ENCODE measurements around the gene MRPL36. TPM values are rescaled to one million over a fixed set of nuclear protein-coding genes. Genes with fewer than 3 reads are reported as not detected.

The MRPL36 gene
- total RNA-seq, 1 donor from 2014 or later: 50.1 TPM

DNA sequence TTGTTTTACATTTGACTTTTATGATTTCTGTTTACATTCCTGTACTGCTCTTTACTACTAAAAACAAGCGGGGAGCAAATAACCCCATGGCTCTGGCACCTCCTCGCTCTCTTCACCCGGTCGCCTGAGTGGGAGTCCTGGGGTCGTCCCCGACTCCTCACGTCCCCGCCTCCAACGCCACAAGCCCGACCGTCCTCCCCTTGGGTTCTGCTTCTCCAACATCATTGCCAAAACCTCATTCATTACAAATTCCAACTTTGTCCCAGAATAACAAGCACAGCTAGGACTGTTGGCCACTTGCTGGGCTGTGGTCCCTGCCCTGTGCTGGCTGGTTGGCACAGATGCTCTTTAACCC, 35.1 kb downstream of the MRPL36 start:
- intact Hi-C loops (cut with DNase I): no loop called here
- no peak for DNase-seq (ENCODE audit: extremely low spot score in 2 of 2)
- no peaks in the 10 kb centered on the region for H3K9me3 ChIP-seq
- TF ChIP-seq POLR2A (IDR thresholded peaks at IDR 0.05): no peak
- TF ChIP-seq, protein P1, sequence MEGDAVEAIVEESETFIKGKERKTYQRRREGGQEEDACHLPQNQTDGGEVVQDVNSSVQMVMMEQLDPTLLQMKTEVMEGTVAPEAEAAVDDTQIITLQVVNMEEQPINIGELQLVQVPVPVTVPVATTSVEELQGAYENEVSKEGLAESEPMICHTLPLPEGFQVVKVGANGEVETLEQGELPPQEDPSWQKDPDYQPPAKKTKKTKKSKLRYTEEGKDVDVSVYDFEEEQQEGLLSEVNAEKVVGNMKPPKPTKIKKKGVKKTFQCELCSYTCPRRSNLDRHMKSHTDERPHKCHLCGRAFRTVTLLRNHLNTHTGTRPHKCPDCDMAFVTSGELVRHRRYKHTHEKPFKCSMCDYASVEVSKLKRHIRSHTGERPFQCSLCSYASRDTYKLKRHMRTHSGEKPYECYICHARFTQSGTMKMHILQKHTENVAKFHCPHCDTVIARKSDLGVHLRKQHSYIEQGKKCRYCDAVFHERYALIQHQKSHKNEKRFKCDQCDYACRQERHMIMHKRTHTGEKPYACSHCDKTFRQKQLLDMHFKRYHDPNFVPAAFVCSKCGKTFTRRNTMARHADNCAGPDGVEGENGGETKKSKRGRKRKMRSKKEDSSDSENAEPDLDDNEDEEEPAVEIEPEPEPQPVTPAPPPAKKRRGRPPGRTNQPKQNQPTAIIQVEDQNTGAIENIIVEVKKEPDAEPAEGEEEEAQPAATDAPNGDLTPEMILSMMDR (IDR thresholded peaks at IDR 0.05): no peak
- TF ChIP-seq POLR2AphosphoS5 (IDR thresholded peaks at IDR 0.05; ENCODE audit: insufficient read depth in 1 of 2, low read depth in 1 of 2): no peak
- no peaks in the 10 kb centered on the region for H3K36me3 ChIP-seq
- H3K27ac ChIP-seq: no peak overlapping the region
- H3K27me3 ChIP-seq: no peaks in the 10 kb centered on the region
- H3K4me3 ChIP-seq: no peak overlapping the region
- no peaks in the 10 kb centered on the region for H3K4me1 ChIP-seq

DNA sequence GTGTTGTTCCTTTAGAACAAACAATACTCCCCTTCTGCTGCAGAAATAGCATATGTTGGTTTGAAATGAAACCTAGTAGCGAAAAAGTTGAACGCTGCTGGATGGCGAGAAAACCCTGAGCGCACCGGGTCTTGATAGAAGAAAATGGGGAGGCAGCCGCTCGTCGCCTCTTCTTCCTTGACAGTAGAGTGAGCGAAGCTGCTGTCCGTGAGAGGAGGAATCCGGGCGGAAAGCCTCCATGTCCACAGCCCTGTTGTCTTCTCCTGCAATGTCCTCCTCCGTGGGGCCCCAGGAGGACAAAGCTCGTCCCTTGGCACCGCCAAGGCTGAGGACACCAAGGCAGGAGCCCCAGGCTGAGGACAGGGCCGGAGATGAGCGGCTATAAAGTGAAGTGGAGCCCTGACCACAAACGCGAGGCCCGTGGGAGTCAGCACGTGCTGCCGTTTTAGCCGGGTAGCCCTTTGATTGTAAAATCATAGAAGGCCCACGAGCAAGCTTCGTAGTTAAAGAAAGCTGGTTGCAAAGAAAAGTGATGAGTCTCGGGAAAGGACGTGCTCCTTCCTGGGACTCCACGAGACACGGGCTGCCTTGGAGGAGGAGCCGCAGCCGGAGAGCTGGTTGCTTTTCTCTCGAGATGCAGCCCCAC, 35.6 kb downstream of the MRPL36 start:
- H3K4me1 ChIP-seq: no peaks in the 10 kb centered on the region
- no peaks in the 10 kb centered on the region for H3K36me3 ChIP-seq
- no peak overlapping the region for H3K27ac ChIP-seq
- H3K27me3 ChIP-seq: no peaks in the 10 kb centered on the region
- no peak for TF ChIP-seq POLR2A (IDR thresholded peaks at IDR 0.05)
- TF ChIP-seq POLR2AphosphoS5 (IDR thresholded peaks at IDR 0.05; ENCODE audit: insufficient read depth in 1 of 2, low read depth in 1 of 2): no peak
- TF ChIP-seq, protein P1 (IDR thresholded peaks at IDR 0.05): no peak
- no peak for DNase-seq (ENCODE audit: extremely low spot score in 2 of 2)
- intact Hi-C loops (cut with DNase I): no loop called here
- no peak overlapping the region for H3K4me3 ChIP-seq
- H3K9me3 ChIP-seq: no peaks in the 10 kb centered on the region

DNA sequence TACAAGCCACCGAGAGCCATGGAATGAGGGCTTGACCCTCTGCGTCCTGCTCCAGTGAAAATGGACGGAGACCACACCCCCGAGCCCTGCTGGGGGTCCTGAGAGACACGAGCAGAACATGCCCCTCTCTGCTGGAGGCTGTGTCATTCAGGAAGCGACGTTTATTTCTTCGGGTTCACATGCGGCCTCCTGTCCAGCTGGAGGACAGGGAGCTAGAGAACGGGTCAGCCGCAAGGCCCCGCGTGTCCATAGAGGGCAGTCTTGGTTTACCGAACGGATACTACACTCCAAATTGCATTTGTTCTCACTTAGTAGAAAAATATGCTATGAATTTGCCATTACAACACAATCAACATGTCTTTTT, 36.1 kb downstream of the MRPL36 start:
- Histone ChIP-seq H3K4me3 (no peak overlapping the region), H3K27ac (no peak overlapping the region), H3K36me3 (no peaks in the 10 kb centered on the region), H3K9me3 (no peaks in the 10 kb centered on the region), H3K4me1 (no peaks in the 10 kb centered on the region), H3K27me3 (no peaks in the 10 kb centered on the region)
- intact Hi-C loops (cut with DNase I): no loop called here
- DNase-seq (ENCODE audit: extremely low spot score in 2 of 2): no peak
- TF ChIP-seq, protein P1 (IDR thresholded peaks at IDR 0.05): no peak
- TF ChIP-seq POLR2A (IDR thresholded peaks at IDR 0.05) (no peak), POLR2AphosphoS5 (IDR thresholded peaks at IDR 0.05; ENCODE audit: insufficient read depth in 1 of 2, low read depth in 1 of 2) (no peak)

DNA sequence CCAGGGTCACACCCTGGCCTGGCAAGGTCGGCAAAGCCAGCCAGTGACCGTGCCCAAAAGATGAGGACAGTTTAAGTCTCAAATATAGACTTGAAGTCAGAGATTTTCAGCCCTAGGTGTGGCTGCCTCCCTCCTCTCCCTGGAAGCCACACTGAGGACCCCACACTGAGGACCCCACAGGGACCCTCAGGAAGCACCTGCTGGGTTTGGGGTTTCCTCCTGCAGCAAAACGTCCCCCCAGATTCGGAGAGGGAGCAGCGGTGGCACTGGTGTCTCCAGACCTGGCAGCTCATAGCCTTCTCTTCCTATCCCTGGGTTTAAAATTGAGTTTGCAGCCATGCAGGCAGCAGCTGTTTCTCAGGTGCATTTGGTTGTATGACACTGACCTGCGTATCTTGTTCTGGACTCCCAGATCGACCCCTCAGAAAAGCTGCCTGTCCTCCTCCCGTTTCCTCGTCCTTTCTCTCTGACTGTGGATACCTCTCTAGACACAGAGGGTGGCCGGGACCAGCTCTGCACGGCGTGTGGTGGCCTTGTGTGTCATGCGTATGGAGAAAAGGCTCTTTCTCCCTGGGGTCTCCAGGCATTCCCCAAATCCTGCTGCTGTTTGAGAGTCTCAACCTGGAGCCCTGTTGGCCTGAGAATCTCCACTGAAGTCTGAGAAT, 36.6 kb downstream of the MRPL36 start:
- intact Hi-C loops (cut with DNase I): no loop called here
- H3K9me3 ChIP-seq: no peaks in the 10 kb centered on the region
- no peaks in the 10 kb centered on the region for H3K4me1 ChIP-seq
- H3K27me3 ChIP-seq: no peaks in the 10 kb centered on the region
- peak in 1 of 2 donors; percentile 61 for DNase-seq (ENCODE audit: extremely low spot score in 2 of 2)
- H3K4me3 ChIP-seq: no peak overlapping the region
- TF ChIP-seq, protein P1 (IDR thresholded peaks at IDR 0.05): no peak
- TF ChIP-seq POLR2AphosphoS5 (IDR thresholded peaks at IDR 0.05; ENCODE audit: insufficient read depth in 1 of 2, low read depth in 1 of 2) (no peak), POLR2A (IDR thresholded peaks at IDR 0.05) (no peak)
- H3K27ac ChIP-seq: no peak overlapping the region
- no peaks in the 10 kb centered on the region for H3K36me3 ChIP-seq
